ENCODE data around the gene TEFM.
"Not testable (repeated sequence)": the region's sequence is repeated elsewhere in the genome, so short reads cannot be mapped to it uniquely, and the experiment has no call there.

DNA sequence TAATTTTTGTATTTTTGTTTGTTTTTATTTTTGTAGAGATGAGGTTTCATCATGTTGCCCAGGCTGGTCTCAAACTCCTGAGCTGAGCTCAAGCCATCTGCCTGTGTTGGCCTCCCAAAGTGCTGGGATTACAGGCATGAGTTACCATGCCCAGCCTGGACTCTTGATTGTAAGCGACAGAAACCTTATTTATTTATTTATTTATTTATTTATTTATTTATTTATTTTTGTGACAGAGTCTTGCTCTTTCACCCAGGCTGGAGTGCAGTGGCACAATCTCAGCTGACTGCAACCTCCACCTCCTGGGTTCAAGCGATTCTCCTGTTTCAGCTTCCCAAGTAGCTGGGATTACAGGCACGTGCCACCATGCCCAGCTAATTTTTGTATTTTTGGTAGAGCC, 23.8 kb upstream of the TEFM start:
- TF ChIP-seq POLR2A, EP300 (IDR thresholded peaks at IDR 0.05): not testable (repeated sequence)
- TF ChIP-seq, protein P1, sequence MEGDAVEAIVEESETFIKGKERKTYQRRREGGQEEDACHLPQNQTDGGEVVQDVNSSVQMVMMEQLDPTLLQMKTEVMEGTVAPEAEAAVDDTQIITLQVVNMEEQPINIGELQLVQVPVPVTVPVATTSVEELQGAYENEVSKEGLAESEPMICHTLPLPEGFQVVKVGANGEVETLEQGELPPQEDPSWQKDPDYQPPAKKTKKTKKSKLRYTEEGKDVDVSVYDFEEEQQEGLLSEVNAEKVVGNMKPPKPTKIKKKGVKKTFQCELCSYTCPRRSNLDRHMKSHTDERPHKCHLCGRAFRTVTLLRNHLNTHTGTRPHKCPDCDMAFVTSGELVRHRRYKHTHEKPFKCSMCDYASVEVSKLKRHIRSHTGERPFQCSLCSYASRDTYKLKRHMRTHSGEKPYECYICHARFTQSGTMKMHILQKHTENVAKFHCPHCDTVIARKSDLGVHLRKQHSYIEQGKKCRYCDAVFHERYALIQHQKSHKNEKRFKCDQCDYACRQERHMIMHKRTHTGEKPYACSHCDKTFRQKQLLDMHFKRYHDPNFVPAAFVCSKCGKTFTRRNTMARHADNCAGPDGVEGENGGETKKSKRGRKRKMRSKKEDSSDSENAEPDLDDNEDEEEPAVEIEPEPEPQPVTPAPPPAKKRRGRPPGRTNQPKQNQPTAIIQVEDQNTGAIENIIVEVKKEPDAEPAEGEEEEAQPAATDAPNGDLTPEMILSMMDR (IDR thresholded peaks at IDR 0.05) = not testable (repeated sequence)
